ENCODE data around the gene CADPS.
A peak's percentile ranks its signal among the peaks of the same experiment; 100 is the strongest.

The CADPS gene

DNA sequence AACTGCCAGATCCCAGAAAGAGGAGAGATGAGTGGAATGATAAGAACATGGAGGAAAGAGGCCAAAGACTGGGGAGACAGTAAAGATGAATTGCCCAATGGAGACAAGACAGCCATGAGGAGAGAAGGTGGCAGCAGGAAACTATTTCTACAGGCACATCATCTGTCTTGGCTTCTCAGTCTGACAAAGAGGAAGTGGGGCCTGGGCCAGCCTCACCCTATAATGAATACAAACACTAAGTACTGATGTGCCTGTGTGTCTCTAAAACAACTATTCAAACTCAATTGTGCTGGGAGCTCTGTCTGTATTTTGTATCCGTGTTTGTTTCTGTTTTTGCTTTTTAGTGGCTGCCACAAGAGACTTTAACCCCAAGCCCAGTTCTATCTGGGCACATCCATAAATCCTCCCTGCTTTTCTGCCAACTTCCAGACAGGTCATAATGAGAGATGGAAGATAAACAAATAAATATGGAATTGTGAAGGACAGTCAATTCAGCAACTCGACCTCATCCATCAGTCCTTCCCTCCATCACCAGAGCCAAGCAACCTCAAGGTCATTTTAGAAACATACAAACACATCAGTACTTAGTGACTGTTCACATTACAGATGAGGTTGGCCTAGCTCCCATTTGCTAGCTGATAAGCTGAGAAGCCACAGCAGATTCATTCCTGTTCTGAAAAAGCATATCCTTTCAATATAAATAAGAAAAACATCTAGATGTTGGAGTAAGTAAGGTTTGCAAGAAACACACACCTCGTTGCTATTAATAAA is 116.7 kb downstream of the CADPS start:
- POLR2A ChIA-PET (ENCODE audit: low non-redundant PET): no interaction called here

DNA sequence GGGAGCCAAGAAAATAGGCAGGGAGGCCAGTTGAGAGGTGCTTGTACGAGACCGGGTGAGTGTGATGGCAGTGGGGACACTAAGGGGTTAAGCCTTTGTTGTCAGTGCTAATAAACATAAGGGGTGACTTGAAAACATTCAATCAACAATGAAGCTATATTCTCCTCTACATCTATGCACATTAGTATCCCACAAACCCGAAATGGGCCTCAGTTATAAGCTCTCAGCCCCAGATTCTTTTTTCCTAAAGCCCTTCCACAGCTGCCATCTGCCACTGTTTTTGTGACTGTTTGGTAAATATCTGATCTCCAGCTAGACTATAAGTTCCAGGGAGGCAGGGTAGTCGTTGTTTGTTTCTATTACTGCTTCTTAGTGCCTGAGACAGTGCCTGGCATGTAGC is 118.2 kb downstream of the CADPS start:
- POLR2A ChIA-PET (ENCODE audit: low non-redundant PET): no interaction called here
- TF ChIP-seq, protein P1, sequence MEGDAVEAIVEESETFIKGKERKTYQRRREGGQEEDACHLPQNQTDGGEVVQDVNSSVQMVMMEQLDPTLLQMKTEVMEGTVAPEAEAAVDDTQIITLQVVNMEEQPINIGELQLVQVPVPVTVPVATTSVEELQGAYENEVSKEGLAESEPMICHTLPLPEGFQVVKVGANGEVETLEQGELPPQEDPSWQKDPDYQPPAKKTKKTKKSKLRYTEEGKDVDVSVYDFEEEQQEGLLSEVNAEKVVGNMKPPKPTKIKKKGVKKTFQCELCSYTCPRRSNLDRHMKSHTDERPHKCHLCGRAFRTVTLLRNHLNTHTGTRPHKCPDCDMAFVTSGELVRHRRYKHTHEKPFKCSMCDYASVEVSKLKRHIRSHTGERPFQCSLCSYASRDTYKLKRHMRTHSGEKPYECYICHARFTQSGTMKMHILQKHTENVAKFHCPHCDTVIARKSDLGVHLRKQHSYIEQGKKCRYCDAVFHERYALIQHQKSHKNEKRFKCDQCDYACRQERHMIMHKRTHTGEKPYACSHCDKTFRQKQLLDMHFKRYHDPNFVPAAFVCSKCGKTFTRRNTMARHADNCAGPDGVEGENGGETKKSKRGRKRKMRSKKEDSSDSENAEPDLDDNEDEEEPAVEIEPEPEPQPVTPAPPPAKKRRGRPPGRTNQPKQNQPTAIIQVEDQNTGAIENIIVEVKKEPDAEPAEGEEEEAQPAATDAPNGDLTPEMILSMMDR (conservative IDR thresholded peaks at IDR 0.05; ENCODE audit: low read depth): no peak
- DNase-seq (ENCODE audit: low spot score): no peak
- no peak overlapping the region for H3K27ac ChIP-seq
- CTCF ChIA-PET: no interaction called here

More for the DNA sequence above, 116.7 kb downstream of the CADPS start:
- H3K27ac ChIP-seq: no peak overlapping the region
- TF ChIP-seq, protein P1 (conservative IDR thresholded peaks at IDR 0.05; ENCODE audit: low read depth): no peak
- DNase-seq (ENCODE audit: low spot score): no peak
- CTCF ChIA-PET: no interaction called here

- TF ChIP-seq, protein P1 (conservative IDR thresholded peaks at IDR 0.05; ENCODE audit: low read depth): no peak
- peak; percentile 48 for DNase-seq (ENCODE audit: low spot score)
- ChIA-PET CTCF (no interaction called here), POLR2A (ENCODE audit: low non-redundant PET) (no interaction called here)
- no peak overlapping the region; the same call in 1 of the 2 replicates for H3K27ac ChIP-seq
These were observed 119.9 kb downstream of the CADPS start for GRCh38 chr3:62755285-62755684.

DNA sequence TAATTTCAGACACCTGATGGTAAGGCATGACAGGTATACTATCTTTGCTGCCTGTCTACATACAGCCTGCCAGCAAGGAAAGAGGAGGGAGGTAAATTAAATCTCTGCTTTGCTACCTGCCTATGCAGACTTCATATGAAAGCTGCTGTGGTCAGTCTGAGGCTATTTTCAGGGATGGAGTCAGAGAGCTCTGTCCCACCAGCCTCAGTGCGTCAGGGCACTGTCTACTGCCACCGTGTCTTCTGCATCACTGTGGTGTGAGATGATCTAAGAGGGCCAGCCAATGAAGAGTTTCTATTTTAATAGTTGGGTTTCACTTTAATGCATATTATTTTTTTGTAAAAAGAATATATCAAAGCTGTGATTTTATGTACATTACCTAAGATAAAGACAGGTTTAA is 125.6 kb downstream of the CADPS start:
- no peak overlapping the region for H3K27ac ChIP-seq
- DNase-seq (ENCODE audit: low spot score): no peak
- ChIA-PET POLR2A (ENCODE audit: low non-redundant PET) (no interaction called here), CTCF (interaction anchor here (0.6 kb wide), 1 partner anchor 35 kb away, joined by 3 read pairs; no protein-coding TSS in a partner anchor)
- TF ChIP-seq, protein P1 (conservative IDR thresholded peaks at IDR 0.05; ENCODE audit: low read depth): no peak

DNA sequence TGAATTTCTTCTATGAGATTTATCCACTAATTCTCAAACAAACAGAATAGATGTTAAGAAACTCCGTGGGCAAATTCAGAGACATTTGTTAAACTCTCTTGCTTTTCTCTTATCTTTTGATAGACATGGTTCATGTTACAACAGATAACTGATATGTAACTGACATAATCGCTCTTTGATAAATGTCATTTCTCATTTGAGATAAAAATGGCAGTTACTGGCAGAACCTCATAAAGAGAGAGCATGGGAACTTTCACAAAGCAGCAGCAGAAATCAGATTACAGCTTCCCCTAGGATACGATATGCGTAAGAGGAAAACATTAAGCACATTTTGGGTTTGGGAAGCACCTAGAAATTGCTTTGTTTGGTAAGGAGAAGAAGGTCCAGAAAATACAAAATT is 126.1 kb downstream of the CADPS start:
- DNase-seq (ENCODE audit: low spot score): no peak
- ChIA-PET POLR2A (ENCODE audit: low non-redundant PET) (no interaction called here), CTCF (interaction anchor here (0.6 kb wide), 1 partner anchor 36 kb away, joined by 3 read pairs; no protein-coding TSS in a partner anchor)
- no peak overlapping the region for H3K27ac ChIP-seq
- TF ChIP-seq, protein P1 (conservative IDR thresholded peaks at IDR 0.05; ENCODE audit: low read depth): no peak

DNA sequence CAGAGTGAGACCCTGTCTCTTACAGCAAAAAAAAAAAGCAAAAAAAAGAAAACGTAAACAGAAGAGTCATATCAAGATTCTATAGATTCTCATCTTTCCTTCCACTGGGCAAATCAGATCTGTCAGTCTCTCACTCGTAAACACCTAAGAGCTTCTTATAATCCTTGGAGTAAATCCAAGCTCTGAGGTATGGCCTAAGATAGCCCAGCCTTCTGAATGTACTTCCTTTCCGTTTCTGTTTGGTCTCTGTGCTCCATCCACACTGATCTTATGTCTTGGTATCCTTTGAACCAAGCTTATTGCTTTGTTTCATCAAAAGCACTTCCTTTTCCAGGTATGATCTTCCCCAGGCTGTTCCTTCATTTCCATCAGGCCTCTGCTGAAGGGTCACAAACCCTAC is 137.8 kb downstream of the CADPS start:
- POLR2A ChIA-PET (ENCODE audit: low non-redundant PET): no interaction called here
- TF ChIP-seq, protein P1 (conservative IDR thresholded peaks at IDR 0.05; ENCODE audit: low read depth): no peak
- no peak for DNase-seq (ENCODE audit: low spot score)
- CTCF ChIA-PET: no interaction called here
- H3K27ac ChIP-seq: no peak overlapping the region
